Stimulated activated CD4-positive, alpha-beta T cell treated with anti-CD3 and anti-CD28 coated beads, Interleukin-2, amount 100 ng/mL, for 48 hours (primary cell): ENCODE results near the gene DUSP28.

Experiments used
- DNase-seq, 2 donors: peaks; one replicate each; pipeline ENCODE4 v3.0.0-alpha.2; 2020

The DUSP28 gene

GRCh38 chr2:240602266-240603050, 42.3 kb downstream of the DUSP28 start:
- no peak for DNase-seq

- no peak for DNase-seq
Measured at GRCh38 chr2:240603081-240603835, 43.1 kb downstream of the DUSP28 start.

GRCh38 chr2:240603846-240604245, 43.7 kb downstream of the DUSP28 start:
- DNase-seq = no peak

- DNase-seq = no peak
Measured at GRCh38 chr2:240604291-240604938, 44.3 kb downstream of the DUSP28 start.

- no peak for DNase-seq
Measured at GRCh38 chr2:240604939-240605716, 45.0 kb downstream of the DUSP28 start.

- DNase-seq = no peak
Measured at GRCh38 chr2:240605867-240606743, 45.9 kb downstream of the DUSP28 start.

GRCh38 chr2:240611601-240612210, 51.5 kb downstream of the DUSP28 start:
- DNase-seq = no peak
